ENCODE measurements around the gene PIK3R6.

DNA sequence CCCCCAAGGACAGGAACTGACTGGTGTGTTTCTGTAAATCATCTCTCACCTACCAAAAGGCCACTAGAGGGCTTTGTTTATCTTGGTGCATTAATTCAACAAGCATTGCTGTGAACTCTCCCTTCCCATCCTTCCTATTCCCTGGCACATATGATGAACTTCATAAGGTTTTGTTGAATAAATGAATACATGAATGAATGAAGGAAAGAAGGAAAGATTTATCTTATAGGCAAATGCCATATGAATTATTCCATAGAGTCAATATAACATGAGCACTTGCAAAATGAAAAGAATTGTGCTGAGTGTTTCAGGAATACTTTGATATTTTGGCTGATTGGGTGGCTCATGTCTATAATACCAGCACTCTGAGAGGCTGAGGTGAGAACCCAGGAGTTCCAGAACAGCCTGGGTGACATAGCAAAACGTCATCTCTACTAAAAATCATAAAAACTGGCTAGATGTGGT lies 113.5 kb downstream of the PIK3R6 start:
- TF ChIP-seq CTCF (IDR thresholded peaks at IDR 0.05; ENCODE audit: low read length) = peak; percentile 67
- no peak for TF ChIP-seq EZH2 (IDR thresholded peaks at IDR 0.05; ENCODE audit: borderline replicate concordance, low read length)

Measured in OCI-LY1 (cell line).